Measurements from ENCODE around the gene TRAT1. TPM values are rescaled to one million over a fixed set of nuclear protein-coding genes. Genes with fewer than 3 reads are reported as not detected.

Gene TRAT1
- total RNA-seq, 1 donor from 2014 or later: not detected

DNA sequence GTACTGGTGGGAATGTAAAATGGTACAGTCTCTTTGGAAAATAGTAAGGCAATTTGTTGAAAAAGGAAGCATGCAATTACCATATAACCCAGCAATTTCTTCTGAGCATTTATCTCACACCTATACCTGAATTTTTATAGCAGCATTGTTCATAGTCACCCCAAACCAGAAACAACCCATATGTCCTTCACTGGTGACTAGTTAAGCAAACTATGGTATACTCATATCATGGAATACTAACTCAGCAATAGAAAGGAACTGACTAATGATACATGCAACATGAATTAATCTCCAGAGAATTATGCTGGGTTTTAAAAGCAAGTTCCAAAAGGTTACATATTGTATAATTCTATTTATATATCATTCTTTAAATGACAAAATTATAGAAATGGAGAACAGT, 60.2 kb downstream of the TRAT1 start:
- Histone ChIP-seq H3K36me3 (ENCODE audit: control insufficient read depth, insufficient read depth, low read length) (no peaks in the 10 kb centered on the region), H3K27me3 (ENCODE audit: control insufficient read depth, insufficient read depth, low read length) (no peaks in the 10 kb centered on the region), H3K4me3 (ENCODE audit: low read depth, low read length) (no peak overlapping the region)
- DNase-seq (ENCODE audit: low read depth) (no peak), FAIRE-seq (no peak)
- TF ChIP-seq, protein P1, sequence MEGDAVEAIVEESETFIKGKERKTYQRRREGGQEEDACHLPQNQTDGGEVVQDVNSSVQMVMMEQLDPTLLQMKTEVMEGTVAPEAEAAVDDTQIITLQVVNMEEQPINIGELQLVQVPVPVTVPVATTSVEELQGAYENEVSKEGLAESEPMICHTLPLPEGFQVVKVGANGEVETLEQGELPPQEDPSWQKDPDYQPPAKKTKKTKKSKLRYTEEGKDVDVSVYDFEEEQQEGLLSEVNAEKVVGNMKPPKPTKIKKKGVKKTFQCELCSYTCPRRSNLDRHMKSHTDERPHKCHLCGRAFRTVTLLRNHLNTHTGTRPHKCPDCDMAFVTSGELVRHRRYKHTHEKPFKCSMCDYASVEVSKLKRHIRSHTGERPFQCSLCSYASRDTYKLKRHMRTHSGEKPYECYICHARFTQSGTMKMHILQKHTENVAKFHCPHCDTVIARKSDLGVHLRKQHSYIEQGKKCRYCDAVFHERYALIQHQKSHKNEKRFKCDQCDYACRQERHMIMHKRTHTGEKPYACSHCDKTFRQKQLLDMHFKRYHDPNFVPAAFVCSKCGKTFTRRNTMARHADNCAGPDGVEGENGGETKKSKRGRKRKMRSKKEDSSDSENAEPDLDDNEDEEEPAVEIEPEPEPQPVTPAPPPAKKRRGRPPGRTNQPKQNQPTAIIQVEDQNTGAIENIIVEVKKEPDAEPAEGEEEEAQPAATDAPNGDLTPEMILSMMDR (IDR thresholded peaks at IDR 0.05; ENCODE audit: insufficient read depth, low read length, severe bottlenecking): no peak

- Histone ChIP-seq H3K36me3 (ENCODE audit: control insufficient read depth, insufficient read depth, low read length) (no peaks in the 10 kb centered on the region), H3K4me3 (ENCODE audit: low read depth, low read length) (no peak overlapping the region), H3K27me3 (ENCODE audit: control insufficient read depth, insufficient read depth, low read length) (no peaks in the 10 kb centered on the region)
- FAIRE-seq: no peak
- TF ChIP-seq, protein P1 (IDR thresholded peaks at IDR 0.05; ENCODE audit: insufficient read depth, low read length, severe bottlenecking): no peak
- DNase-seq (ENCODE audit: low read depth): no peak
Observed at GRCh38 chr3:108883373-108883772, 60.8 kb downstream of the TRAT1 start.

DNA sequence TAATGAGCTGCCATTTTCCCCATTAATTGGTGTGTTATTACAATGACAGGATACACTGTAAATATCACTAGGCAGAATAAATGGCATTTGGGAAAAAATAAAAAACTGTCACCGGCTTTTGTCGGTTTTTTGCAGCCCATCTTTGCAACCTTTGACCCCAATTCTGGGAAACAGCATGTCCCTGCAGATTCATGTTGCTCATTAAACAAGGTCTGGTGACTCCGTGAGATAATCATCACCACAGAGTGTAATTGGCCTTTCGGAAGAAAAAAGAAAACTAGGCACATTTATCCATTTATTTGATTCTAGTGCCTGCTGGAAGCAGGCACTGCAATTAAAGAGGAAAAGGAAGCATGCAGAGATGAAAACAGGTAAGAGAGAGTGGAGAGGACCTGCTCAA, 64.5 kb downstream of the TRAT1 start:
- TF ChIP-seq, protein P1 (IDR thresholded peaks at IDR 0.05; ENCODE audit: insufficient read depth, low read length, severe bottlenecking): no peak
- no peak for FAIRE-seq
- Histone ChIP-seq H3K27me3 (ENCODE audit: control insufficient read depth, insufficient read depth, low read length) (no peaks in the 10 kb centered on the region), H3K36me3 (ENCODE audit: control insufficient read depth, insufficient read depth, low read length) (no peaks in the 10 kb centered on the region), H3K4me3 (ENCODE audit: low read depth, low read length) (no peak overlapping the region)
- DNase-seq (ENCODE audit: low read depth): no peak

DNA sequence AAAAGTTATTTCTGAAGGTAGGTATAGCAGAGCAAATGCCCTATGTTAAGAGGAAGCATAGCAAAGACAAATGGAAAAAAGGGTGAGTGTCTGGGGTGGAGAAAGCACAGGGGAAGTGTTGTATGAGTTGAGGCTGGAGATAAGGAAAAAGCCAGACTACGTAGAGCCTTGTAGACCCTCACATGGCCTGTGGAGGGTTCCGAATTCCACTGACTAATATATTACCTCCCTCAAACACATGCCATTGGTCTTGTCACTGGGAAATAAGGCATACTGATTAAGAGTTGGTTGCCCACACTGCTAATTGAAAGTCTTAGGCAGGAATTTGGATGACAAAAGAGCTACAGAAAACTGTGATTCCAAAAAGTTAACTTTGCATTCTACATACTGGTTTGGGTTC, 65.2 kb downstream of the TRAT1 start:
- TF ChIP-seq, protein P1 (IDR thresholded peaks at IDR 0.05; ENCODE audit: insufficient read depth, low read length, severe bottlenecking): no peak
- no peaks in the 10 kb centered on the region for H3K36me3 ChIP-seq (ENCODE audit: control insufficient read depth, insufficient read depth, low read length)
- FAIRE-seq (no peak), DNase-seq (ENCODE audit: low read depth) (no peak)
- no peak overlapping the region for H3K4me3 ChIP-seq (ENCODE audit: low read depth, low read length)
- no peaks in the 10 kb centered on the region for H3K27me3 ChIP-seq (ENCODE audit: control insufficient read depth, insufficient read depth, low read length)

DNA sequence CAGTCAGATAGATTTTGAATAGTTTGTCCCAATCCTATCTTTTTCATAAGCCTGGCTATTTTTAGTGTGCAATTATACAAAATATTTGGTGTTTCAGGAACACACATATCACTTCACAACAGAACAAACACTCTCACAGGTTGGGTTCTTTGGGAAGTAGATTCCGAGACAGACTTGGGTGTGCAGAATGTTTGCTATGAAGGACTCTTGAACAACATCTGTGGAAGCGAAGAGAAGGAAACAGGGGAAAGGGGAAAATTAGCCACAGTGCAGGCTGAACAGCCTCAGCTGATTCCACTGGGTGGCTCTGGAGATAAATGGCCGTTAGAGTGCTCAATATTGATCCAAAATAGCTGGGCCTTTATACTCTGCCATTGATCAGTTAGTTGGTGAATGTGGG, 69.2 kb downstream of the TRAT1 start:
- no peaks in the 10 kb centered on the region for H3K27me3 ChIP-seq (ENCODE audit: control insufficient read depth, insufficient read depth, low read length)
- H3K4me3 ChIP-seq (ENCODE audit: low read depth, low read length): no peak overlapping the region
- FAIRE-seq (no peak), DNase-seq (ENCODE audit: low read depth) (no peak)
- no peaks in the 10 kb centered on the region for H3K36me3 ChIP-seq (ENCODE audit: control insufficient read depth, insufficient read depth, low read length)
- TF ChIP-seq, protein P1 (IDR thresholded peaks at IDR 0.05; ENCODE audit: insufficient read depth, low read length, severe bottlenecking): no peak

- FAIRE-seq (no peak), DNase-seq (ENCODE audit: low read depth) (no peak)
- TF ChIP-seq, protein P1 (IDR thresholded peaks at IDR 0.05; ENCODE audit: insufficient read depth, low read length, severe bottlenecking): no peak
- H3K4me3 ChIP-seq (ENCODE audit: low read depth, low read length): no peak overlapping the region
- H3K36me3 ChIP-seq (ENCODE audit: control insufficient read depth, insufficient read depth, low read length): no peaks in the 10 kb centered on the region
- H3K27me3 ChIP-seq (ENCODE audit: control insufficient read depth, insufficient read depth, low read length): no peaks in the 10 kb centered on the region
Observed at GRCh38 chr3:108894981-108895380, 72.4 kb downstream of the TRAT1 start.

Measured in bronchial epithelial cell (primary cell).